GM19025 (cell line): ENCODE measurements around the gene CMTM4.
A peak's percentile ranks its signal among the peaks of the same experiment; 100 is the strongest.
"Not testable (repeated sequence)": the region's sequence is repeated elsewhere in the genome, so short reads cannot be mapped to it uniquely, and the experiment has no call there.

ENCODE experiments used
- ATAC-seq: cut with Tn5 transposase; IDR thresholded peaks from one replicate; pipeline ENCODE4 v1.9.1; 2021; ENCODE audit warnings: mild to moderate bottlenecking, low read depth, moderate library complexity; ENCODE audit not compliant: unreplicated experiment

The CMTM4 gene

GRCh38 chr16:66618588-66619375 lies 77.8 kb downstream of the CMTM4 start:
- no peak for ATAC-seq

DNA sequence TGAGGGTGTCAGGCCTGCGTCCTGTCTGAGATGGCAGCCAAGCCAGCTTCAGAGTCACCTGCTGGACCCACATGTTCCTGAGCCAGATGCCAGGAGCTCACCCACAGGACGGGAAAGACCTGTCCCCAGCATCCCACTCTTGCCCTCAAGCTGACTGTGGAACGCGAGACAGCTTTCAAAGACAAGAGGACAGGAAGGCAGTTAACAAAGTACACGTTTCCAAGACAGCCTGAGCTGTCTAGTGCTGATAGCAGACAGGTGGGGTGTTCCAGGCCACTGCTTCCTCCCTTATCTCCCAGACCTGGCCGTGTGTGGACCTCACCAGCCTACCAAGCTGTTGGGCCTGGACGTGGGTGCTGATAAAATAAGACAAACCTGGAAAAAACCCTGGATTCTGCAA lies 78.8 kb downstream of the CMTM4 start:
- no peak for ATAC-seq

- ATAC-seq: no peak
Observed at GRCh38 chr16:66617010-66617434, 79.5 kb downstream of the CMTM4 start.

DNA sequence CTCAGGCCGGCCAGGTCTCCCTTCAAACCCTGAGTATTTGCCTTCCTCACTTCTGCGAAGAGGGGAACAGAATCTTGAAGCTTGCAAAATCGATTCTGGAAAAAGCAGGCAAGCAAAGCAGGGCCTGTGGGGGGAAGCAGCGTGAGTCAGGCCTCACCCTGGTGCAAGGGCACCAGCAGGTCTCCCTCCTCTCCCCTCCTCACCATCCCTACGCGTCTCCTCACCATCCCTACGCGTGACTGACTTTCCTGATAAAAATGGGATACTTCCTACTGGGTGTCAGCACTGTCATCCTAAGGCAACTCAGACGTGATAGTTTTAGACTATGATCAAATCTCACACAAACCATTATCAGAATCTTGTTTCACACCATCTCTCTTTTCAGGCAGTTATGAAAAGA lies 80.0 kb downstream of the CMTM4 start:
- ATAC-seq: no peak

DNA sequence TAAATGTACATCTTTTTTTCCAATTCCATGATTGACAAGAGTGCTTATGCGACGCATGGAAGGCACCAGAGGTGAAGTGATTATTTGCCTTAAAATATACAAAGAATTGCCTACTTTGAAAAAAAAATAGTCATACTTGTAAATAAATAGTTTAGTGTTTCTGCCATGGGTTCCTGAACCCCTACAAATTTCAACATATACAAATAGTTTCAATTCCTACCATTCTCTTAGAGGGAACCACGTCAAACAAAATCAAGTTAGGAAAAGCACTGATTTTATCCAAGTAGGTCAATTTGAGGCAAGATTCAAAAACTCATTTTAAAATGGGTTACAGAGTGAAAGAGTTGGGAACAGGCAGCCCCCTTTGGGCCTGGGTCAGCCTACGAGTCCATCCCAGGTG lies 80.4 kb downstream of the CMTM4 start:
- no peak for ATAC-seq

DNA sequence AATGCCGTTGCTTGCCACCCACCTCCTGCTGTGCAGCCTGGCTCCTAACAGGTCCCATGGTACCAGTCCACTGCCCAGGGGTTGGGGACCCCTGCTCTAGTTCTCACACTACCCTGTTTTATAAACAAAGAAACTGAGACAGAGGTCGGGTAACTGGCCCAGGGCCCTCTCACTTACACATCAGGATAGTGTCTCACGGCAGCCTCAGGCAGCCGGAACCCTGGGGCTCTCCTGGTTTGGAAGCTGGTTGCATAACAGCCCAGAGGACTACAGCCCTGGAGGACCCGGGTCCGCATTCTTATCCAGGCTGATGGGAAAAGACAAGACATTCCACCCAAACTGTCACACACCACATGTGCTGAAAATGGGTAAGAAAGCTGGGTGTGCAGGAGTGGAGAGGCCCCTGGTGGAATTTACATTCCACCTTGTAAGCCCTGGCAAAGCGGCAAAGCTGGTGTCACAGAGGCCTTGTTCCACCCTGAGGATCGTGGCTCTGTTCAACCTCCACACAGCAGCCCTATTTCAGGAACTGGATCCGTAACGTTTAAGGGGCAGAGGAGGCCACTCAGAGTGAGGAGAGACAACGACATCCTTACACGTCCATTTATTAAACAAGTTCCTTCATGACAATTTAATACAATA lies 82.3 kb downstream of the CMTM4 start:
- no peak for ATAC-seq

DNA sequence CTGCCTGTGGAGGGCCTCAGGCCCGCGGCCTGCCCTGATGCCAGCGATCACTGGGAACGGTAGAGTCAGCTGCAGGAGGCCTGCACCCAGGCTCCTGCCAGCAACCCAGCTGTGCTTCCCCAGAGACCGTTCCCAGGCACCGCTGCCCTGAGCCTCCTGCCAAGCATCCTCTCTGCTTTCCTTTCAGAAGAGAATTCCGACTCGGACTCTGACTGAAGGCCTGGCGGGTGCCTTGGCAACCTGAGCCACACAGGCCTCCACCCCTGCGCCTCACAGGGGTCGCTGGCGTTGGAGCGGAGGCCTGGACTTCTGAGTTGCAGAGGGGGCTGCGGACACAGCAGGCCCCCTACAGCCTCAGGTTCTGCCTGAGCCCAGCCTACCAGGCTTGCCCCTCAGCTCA lies 84.1 kb downstream of the CMTM4 start:
- no peak for ATAC-seq

GRCh38 chr16:66611911-66612310 lies 84.6 kb downstream of the CMTM4 start:
- ATAC-seq: not testable (repeated sequence)

DNA sequence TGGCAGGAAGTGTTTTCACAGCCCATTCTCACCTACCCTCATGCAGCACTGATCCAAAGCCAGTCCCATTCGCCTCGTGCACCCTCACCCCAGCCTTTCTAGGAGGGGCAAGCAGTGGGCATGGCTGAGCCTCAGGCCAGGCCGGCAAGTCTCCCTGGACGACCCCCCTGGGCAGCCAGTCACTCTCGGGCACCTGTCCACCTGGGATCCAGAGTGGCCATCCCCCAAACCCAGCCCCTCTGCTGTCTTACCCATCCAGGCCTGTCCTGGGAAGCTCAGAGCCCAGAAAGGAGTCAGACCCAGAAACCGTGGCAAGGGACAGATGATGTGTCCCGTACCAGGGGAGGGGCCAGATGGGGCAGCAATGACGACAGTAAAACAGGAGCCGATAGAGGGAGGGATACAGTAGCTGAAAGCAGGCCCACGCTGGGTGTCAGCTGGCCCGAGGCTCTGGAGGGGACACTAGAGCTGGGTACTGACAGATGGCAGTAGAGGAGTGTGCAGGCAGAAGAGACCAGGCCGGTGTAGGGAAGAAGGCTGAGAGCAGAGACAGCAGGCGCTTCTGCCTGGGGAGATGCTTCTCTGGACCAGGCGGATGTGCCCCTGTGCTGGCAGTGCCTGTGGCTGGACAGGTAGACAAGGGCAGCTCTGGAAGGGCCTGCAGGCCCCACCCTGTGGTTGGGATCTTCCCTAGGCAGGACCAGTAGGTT lies 86.3 kb downstream of the CMTM4 start:
- ATAC-seq: no peak

- ATAC-seq: no peak
Observed at GRCh38 chr16:66609139-66609510, 87.4 kb downstream of the CMTM4 start.

DNA sequence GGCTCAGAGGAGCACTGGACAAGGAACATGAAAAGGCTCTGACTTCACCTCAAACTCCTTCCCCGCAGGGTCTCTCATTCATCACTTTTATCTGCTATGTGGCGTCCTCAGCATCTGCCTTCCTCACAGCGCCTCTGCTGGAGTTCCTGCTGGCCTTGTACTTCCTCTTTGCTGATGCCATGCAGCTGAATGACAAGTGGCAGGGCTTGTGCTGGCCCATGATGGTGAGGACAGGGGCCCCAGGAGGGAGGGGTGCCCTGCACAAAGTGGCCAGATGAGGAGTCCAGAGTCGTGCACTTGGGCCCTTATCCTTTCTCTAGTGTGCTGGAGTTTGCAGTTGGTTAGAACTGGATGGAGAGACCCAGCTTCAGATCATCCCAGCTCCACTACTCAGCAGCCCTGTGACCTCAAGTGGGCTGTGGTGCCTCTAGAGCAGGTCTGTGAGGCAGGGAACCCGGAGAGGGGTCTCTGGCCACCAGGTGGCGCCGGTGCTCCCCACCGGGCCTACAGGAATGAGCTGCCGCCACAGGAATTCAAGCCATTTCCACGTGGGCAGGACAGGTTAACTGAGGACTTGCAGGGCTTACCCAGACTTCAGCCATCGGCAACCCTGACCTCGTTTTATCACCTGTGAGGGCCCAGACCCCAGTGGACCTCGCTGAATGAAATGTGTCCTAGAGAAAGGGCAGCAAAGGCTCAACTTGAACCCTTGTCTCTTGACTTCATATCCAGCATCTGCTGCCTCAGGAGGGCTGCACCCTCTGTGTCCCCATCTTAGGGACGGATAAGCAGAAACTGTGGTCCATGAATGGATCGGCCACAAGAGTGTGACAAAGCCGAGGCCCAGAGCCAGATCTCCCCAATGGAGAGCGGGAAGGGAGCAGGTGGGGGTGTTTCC lies 88.1 kb downstream of the CMTM4 start:
- no peak for ATAC-seq

GRCh38 chr16:66605979-66606751 lies 90.4 kb downstream of the CMTM4 start:
- ATAC-seq: peak; percentile 62

DNA sequence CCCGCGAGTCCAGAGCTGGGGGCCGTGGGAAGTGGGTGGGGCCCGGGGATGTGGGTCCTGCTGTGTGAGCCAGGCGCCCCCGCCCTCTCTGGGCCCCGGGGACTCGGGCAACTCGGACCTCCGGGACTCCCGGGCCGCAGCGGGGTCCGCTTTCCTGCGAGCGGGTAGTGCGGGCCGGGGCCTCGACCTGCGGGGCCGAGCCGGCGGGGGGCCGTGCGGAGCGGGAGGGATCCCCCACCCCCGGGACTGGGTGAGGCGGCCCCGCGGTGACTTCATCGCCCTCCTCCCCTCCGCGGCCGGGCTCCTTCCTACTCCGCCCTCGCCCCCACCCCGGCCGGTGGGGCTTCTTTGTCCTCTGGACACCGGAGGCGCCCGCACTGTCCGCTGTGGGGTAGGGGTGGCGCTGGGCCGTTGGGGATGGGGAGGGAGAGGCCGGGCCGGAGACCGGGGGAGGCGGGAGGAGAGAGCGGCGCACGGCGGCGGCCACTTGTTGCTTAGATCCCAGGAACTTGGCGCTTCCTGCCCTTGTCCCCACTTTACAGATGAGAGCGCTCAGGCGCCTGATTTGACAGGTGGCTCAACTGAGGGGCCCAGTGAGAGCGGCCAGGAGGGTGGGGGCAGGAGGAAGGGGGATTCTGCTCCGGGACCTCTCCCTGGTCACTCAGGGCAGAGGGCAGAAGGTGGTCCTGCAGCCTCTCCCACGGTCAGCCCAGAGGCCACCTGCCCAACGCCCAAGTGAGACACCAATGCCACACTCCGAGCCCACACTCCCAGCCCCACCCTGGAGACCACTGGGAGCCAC lies 91.2 kb downstream of the CMTM4 start:
- ATAC-seq: no peak

DNA sequence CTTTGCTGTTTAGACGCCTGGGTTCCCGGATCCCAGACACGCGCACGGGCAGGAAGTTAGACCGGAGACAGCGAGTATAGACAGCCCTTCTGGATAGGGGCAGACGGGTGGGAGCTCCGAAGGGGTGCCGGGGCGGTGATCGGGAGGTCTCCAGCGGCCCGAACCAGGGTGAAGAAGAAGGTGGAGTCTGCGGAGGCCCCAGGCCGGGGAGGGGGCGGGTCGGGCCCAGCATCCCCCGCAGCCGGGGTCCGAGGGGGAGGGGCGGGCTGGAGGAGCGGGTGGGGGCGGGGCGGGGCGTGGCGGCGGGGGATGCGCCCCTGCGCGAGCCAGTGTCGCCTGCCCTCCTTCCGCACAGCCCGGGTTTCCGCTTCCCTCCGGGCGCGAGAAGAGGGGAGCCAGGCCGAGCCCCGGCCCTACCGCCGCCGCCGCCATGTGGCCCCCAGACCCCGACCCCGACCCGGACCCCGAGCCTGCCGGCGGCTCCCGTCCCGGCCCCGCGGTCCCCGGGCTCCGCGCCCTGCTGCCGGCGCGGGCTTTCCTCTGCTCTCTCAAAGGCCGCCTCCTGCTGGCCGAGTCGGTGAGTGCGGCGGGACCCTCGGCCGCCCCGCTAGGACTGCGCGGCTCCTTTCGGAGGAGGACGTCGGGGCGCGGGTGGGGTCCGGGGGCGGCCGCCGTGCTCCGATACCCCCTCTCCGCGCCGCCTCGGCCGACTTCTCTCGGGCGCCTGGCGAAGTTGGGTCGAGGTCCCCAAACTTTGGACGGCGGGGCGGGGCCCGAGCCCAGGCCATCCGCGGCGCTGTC lies 92.0 kb downstream of the CMTM4 start, which contains the start of gene CMTM3:
TSS of gene CMTM3 (plus strand) at position 329 of the 801 bp plus-strand sequence. CDS start at position 431, 102 bp downstream.
- peak; percentile 39 for ATAC-seq

- ATAC-seq: no peak
Observed at GRCh38 chr16:66603537-66604375, 92.8 kb downstream of the CMTM4 start.

DNA sequence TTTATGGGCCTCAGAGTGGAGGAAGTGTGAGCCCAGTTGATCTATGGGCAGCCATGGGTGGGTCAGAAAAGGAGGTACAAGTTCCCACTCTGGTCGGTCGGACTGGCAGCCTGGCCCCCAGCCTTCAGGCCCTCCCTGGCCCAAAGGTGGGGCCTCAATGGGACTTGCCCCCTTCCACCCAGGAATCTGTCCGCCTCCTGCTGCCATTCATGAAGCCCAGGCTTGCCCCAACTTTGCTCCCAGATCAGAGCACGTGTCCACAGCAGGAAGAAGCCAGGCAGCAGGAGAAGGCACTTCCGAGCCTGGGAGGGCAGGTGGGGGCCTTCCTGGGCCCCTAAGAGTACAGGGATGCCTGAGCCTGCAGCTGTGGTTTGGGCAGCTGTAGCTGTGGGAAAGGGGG lies 95.1 kb downstream of the CMTM4 start:
- no peak for ATAC-seq

DNA sequence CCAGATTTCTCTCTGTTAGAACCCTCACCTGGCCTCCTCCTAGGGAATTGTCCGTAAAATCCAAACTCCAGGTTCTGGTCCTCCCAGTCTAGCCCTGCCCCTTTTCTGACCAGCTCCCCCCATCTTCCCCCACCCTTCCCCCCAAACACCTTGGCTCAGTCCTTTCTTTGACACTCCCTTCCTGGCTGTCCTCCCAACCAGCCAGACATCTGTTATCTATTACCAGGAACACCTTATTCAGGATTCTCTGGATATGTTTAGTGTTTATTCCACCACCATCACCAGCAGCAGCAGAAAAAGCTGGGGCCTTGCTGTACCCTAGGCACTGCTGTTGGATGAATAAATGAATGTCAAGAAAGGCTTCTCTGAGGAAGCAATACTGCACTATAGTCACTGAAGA lies 96.1 kb downstream of the CMTM4 start:
- ATAC-seq: no peak
